Stimulated activated memory B cell treated with anti-CD40 and anti-IgM and Interleukin-4, amounts not matched to agents 10 μg/mL and 1 μg/mL and 100 μg/mL, for 72 hours (primary cell): Measurements from ENCODE around the gene DDIT3.
"Not testable (repeated sequence)": the region's sequence is repeated elsewhere in the genome, so short reads cannot be mapped to it uniquely, and the experiment has no call there.

Experiments used
- ATAC-seq: fragments of 150-1000 bp; cut with Tn5 transposase; 2 replicates; pipeline ENCODE4 v1.10.0; 2021
- H3K27ac Mint-ChIP-seq: one replicate; pipeline ENCODE4 v1.8.0; 2022; ENCODE audit warnings: mild to moderate bottlenecking, mixed read lengths
- H3K27me3 Mint-ChIP-seq: one replicate; pipeline ENCODE4 v1.8.0; 2022; ENCODE audit warnings: mixed read lengths
- H3K36me3 Mint-ChIP-seq: one replicate; pipeline ENCODE4 v1.8.0; 2022; ENCODE audit warnings: mixed read lengths
- H3K4me1 Mint-ChIP-seq: one replicate; pipeline ENCODE4 v1.8.0; 2022; ENCODE audit warnings: mixed read lengths
- H3K4me3 Mint-ChIP-seq: one replicate; pipeline ENCODE4 v1.8.0; 2022; ENCODE audit warnings: mild to moderate bottlenecking, moderate library complexity, mixed read lengths
- H3K9me3 Mint-ChIP-seq: one replicate; pipeline ENCODE4 v1.8.0; 2022; ENCODE audit warnings: mixed read lengths

DDIT3 gene

DNA sequence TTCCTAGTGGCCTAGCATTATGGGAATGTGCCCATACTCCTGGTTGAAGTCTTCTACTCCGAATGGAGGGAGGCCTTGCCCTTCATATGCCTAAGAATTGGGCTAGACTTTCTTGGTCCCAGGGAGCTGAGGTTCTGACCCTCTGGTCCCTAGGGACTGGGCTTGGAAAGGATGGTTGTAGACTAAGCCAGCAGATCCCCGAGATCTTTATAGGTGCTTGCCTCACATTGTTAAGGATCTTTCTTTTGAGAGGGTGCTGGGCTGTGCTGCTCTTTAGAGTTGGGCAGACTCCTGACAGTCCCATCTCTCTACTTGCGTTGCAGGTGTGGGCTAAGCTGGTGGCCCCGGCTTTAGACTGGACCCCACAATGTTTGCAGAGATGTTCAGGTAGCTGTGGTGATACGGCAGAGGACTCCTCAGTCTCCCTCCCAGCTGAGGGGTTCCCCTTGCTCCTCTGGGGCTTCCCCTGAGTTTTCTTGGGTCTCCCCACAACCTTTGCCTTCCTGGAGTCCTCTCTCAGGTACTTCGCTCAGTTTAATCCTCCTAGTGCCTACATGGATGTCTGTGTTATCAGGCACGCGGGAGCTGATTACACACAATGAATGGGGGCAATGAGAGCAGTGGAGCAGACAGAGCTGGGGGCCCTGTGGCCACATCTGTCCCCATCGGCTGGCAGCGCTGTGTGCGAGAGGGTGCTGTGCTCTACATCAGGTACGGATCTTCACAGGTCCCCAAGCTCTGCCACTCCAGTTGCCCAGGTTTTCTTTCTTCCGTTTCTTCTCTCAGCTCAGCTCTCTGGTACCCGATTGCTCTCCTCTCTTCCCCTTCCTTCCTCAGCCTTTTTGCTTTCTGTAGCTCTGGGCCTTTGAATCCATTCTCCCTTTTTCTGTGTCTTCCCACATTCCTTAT lies 3.6 kb upstream of the DDIT3 start:
- peak overlapping the region; percentile 97 for H3K4me3 Mint-ChIP-seq
- peaks cover 42% of the 10 kb centered on the region for H3K36me3 Mint-ChIP-seq
- peaks cover 68% of the 10 kb centered on the region for H3K4me1 Mint-ChIP-seq
- peak overlapping the region; percentile 99 for H3K27ac Mint-ChIP-seq
- H3K27me3 Mint-ChIP-seq: no peaks in the 10 kb centered on the region
- no peak for ATAC-seq
- no peaks in the 10 kb centered on the region for H3K9me3 Mint-ChIP-seq

DNA sequence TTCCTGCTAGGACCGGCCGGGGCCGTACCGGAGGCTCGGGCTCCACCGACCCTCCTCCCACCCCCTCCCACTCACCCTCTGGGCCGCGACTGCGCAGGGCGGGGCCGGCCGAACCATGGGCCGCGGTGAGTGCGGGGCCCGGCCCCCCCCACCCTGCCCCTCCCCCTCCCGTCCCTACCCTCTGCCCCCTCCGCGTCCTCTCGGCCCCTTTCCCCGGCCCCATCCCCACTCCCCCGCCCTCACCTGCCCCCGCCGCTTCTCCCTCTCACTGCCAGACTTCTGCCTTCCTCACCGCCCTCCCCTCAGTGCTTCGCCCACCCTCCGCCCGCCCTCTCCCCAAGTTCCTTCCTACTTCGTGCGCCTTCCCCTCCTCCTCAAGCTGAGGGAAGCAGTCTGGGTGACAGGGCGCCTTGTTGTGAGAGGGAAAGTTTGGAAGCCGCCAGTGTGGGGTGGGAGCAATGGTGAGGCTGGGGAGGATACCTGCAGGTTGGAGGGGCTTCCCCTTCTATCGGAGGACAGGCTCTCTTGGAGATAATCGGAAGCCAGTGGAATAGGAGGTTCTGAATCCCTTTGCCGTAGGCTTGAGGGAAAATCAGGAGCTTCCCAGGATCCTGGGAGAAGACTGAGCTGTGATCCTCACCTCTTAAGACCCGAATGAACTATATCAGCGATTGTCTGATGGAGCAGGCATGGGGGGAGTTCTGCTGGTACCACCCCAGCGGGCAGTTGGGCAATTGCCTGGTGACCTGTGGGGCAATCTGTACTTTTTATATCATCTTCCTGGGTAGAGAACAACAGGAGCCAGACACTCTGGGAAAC lies 2.8 kb upstream of the DDIT3 start:
- H3K36me3 Mint-ChIP-seq: peaks cover 44% of the 10 kb centered on the region
- peaks cover 74% of the 10 kb centered on the region for H3K4me1 Mint-ChIP-seq
- no peak for ATAC-seq

GRCh38 chr12:57522011-57522886 lies 1.9 kb upstream of the DDIT3 start, which contains the start of gene MBD6:
MBD6 (plus strand) TSS chr12:57522824; CDS start chr12:57524304, 1,480 bp downstream.
- Mint-ChIP-seq H3K9me3 (no peaks in the 10 kb centered on the region), H3K27me3 (no peaks in the 10 kb centered on the region), H3K36me3 (peaks cover 47% of the 10 kb centered on the region), H3K27ac (peak within 1 kb of the TSS; percentile 99), H3K4me1 (peaks cover 82% of the 10 kb centered on the region), H3K4me3 (peak within 1 kb of the TSS; percentile 97)
- peak; percentile 65 for ATAC-seq

More for the DNA sequence above, 2.8 kb upstream of the DDIT3 start:
- Mint-ChIP-seq H3K4me3 (peak overlapping the region; percentile 97), H3K27me3 (no peaks in the 10 kb centered on the region), H3K27ac (peak overlapping the region; percentile 99), H3K9me3 (no peaks in the 10 kb centered on the region)

DNA sequence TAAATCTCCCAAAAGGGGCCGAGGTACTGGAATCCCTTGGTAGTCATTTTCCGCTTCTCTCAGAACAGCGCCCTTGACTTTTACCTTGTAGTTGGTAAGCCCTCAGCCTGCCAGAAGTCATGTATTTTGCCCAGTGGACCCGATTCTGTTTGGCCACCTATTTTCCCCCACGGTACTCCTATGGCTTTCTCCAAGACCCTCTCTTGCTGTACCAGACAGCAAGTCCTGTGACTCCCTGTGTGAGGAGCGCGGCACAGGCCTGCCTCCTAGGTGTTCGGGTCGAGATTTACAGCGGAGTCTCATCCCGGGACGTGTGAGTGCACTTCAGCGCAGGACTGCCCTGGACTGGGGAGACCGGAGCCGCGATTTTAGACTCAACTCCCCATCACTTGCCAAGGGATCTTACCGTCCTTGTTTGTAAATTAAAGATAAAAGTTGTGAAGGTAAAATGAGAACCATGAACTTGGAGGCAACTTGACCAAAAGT lies 1.3 kb upstream of the DDIT3 start:
- Mint-ChIP-seq H3K27me3 (no peaks in the 10 kb centered on the region), H3K27ac (peak overlapping the region; percentile 99), H3K4me3 (peak overlapping the region; percentile 94), H3K4me1 (peaks cover 84% of the 10 kb centered on the region), H3K36me3 (peaks cover 47% of the 10 kb centered on the region), H3K9me3 (no peaks in the 10 kb centered on the region)
- no peak for ATAC-seq

GRCh38 chr12:57519796-57520052 lies 590 bp downstream of the DDIT3 start:
- Mint-ChIP-seq H3K27me3 (no peaks in the 10 kb centered on the region), H3K4me1 (peaks cover 72% of the 10 kb centered on the region), H3K36me3 (peaks cover 48% of the 10 kb centered on the region), H3K4me3 (peak overlapping the region; percentile 94), H3K9me3 (no peaks in the 10 kb centered on the region), H3K27ac (peak overlapping the region; percentile 99)
- no peak for ATAC-seq

GRCh38 chr12:57518920-57519795 lies 1.2 kb downstream of the DDIT3 start:
- Mint-ChIP-seq H3K4me1 (peaks cover 66% of the 10 kb centered on the region), H3K27me3 (no peaks in the 10 kb centered on the region), H3K36me3 (peaks cover 54% of the 10 kb centered on the region), H3K27ac (peak overlapping the region; percentile 99), H3K9me3 (no peaks in the 10 kb centered on the region), H3K4me3 (peak overlapping the region; percentile 94)
- no peak for ATAC-seq

DNA sequence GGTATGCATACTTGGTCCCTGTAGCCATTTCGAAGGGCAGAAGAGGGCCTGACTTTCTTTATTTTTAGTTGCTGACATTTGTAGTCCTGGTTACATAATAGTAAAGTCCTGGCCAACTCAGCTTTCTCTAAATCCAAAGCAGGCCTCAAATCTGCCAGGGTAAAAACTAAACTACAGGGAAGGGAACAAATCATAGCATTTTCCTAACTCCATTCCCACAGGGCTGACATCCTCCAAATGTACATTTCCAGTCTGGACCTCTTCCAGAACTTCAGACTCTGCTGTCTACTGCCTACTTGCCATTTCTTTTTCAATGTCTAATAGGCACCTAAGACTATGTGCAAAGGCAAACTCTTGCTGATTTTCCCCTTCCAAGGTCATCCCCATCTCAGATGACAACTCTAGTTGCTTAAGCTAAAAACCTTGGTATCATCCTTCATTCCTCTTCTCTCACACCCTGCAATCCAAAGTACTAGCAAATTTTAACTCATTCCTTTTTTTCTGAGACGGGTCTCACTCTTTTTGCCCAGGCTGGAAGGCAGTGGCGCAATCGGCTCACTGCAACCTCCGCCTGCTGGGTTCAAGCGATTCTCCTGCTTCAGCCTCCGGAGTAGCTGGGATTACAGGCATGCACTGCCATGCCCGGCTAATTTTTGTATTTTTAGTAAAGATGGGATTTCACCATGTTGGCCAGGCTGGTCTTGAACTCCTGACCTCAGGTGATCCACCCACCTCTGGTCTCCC lies 2.0 kb downstream of the DDIT3 start:
- peaks cover 58% of the 10 kb centered on the region for H3K4me1 Mint-ChIP-seq

DNA sequence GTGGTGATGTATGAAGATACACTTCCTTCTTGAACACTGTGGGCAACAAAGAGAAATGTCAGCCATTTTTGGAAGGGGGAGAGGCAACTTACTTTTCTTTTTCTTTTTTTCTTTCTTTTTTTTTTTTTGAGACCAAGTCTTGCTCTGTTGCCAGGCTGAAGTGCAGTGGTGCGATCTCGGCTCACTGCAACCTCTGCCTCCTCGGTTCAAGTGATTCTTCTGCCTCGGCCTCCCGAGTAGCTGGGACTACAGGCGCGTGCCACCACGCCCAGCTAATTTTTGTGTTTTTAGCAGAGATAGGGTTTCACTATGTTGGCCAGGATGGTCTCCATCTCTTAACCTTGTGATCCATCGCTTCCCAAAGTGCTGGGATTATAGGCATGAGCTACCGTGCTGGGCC lies 2.6 kb downstream of the DDIT3 start:
- not testable (repeated sequence) for H3K4me3 Mint-ChIP-seq, H3K27me3 Mint-ChIP-seq, H3K9me3 Mint-ChIP-seq, ATAC-seq
- peaks cover 64% of the 10 kb centered on the region for H3K36me3 Mint-ChIP-seq
- H3K4me1 Mint-ChIP-seq: peaks cover 54% of the 10 kb centered on the region
- peak overlapping the region; percentile 99 for H3K27ac Mint-ChIP-seq

More for the DNA sequence above, 2.0 kb downstream of the DDIT3 start:
- no peaks in the 10 kb centered on the region for H3K9me3 Mint-ChIP-seq
- H3K27ac Mint-ChIP-seq: peak overlapping the region; percentile 99
- no peak for ATAC-seq
- peak overlapping the region; percentile 94 for H3K4me3 Mint-ChIP-seq
- peaks cover 57% of the 10 kb centered on the region for H3K36me3 Mint-ChIP-seq
- H3K27me3 Mint-ChIP-seq: no peaks in the 10 kb centered on the region

- Mint-ChIP-seq H3K27ac (peak overlapping the region; percentile 99), H3K4me3 (no peak overlapping the region)
These were observed 3.1 kb downstream of the DDIT3 start for GRCh38 chr12:57517187-57517586.

GRCh38 chr12:57516617-57517153 lies 3.6 kb downstream of the DDIT3 start:
- no peaks in the 10 kb centered on the region for H3K9me3 Mint-ChIP-seq
- H3K27me3 Mint-ChIP-seq: no peaks in the 10 kb centered on the region
- H3K4me3 Mint-ChIP-seq: no peak overlapping the region
- ATAC-seq: no peak
- peaks cover 74% of the 10 kb centered on the region for H3K36me3 Mint-ChIP-seq
- H3K27ac Mint-ChIP-seq: peak overlapping the region; percentile 5
- H3K4me1 Mint-ChIP-seq: peaks cover 47% of the 10 kb centered on the region

More at GRCh38 chr12:57517187-57517586, 3.1 kb downstream of the DDIT3 start:
- H3K27me3 Mint-ChIP-seq: no peaks in the 10 kb centered on the region
- ATAC-seq: no peak
- no peaks in the 10 kb centered on the region for H3K9me3 Mint-ChIP-seq
- peaks cover 52% of the 10 kb centered on the region for H3K4me1 Mint-ChIP-seq
- H3K36me3 Mint-ChIP-seq: peaks cover 69% of the 10 kb centered on the region

DNA sequence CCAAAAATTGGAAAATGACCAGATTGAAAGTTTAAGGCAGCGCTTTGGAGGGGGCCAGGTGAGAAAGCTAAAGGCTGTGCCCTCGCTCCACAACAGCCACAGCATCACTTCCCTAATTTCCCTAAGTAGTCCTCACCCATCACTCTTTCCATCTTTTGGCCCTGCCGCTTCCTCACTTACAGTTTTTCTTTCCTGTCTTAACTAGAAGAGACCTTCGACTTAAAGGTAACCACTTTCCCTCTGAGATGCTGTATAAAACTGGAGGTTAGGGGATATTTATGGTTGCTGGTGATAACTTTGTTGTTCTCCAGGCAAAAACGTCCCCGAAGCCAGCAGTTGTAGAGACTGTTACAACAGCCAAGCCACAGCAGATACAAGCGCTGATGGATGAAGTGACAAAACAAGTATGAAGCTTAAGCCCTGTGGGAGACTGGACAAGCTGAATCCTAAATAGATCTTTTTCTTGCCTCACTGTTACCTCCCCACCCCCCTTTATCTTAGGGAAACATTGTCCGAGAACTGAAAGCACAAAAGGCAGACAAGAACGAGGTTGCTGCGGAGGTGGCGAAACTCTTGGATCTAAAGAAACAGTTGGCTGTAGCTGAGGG lies 4.3 kb downstream of the DDIT3 start:
- no peak for ATAC-seq
- H3K27ac Mint-ChIP-seq: peak overlapping the region; percentile 53
- no peaks in the 10 kb centered on the region for H3K27me3 Mint-ChIP-seq
- H3K36me3 Mint-ChIP-seq: peaks cover 79% of the 10 kb centered on the region
- no peak overlapping the region for H3K4me3 Mint-ChIP-seq
- H3K9me3 Mint-ChIP-seq: no peaks in the 10 kb centered on the region
- peaks cover 41% of the 10 kb centered on the region for H3K4me1 Mint-ChIP-seq

- peaks cover 38% of the 10 kb centered on the region for H3K4me1 Mint-ChIP-seq
- peaks cover 79% of the 10 kb centered on the region for H3K36me3 Mint-ChIP-seq
- no peaks in the 10 kb centered on the region for H3K27me3 Mint-ChIP-seq
- H3K27ac Mint-ChIP-seq: peak overlapping the region; percentile 53
- H3K9me3 Mint-ChIP-seq: no peaks in the 10 kb centered on the region
- no peak for ATAC-seq
- H3K4me3 Mint-ChIP-seq: no peak overlapping the region
These were observed 4.8 kb downstream of the DDIT3 start for GRCh38 chr12:57515408-57515933.
